NOMO-1 treated with DMSO at 0.1 percent for 48 hours (cell line): ENCODE data around the gene TMEM141.
A peak's percentile ranks its signal among the peaks of the same experiment; 100 is the strongest.
"Not testable (repeated sequence)": the region's sequence is repeated elsewhere in the genome, so short reads cannot be mapped to it uniquely, and the experiment has no call there.

Experiments used
- DNase-seq: peaks from one replicate; lab custom pipeline; 2025; ENCODE audit not compliant: unreplicated experiment; lab: John Stamatoyannopoulos, UW

Gene TMEM141

DNA sequence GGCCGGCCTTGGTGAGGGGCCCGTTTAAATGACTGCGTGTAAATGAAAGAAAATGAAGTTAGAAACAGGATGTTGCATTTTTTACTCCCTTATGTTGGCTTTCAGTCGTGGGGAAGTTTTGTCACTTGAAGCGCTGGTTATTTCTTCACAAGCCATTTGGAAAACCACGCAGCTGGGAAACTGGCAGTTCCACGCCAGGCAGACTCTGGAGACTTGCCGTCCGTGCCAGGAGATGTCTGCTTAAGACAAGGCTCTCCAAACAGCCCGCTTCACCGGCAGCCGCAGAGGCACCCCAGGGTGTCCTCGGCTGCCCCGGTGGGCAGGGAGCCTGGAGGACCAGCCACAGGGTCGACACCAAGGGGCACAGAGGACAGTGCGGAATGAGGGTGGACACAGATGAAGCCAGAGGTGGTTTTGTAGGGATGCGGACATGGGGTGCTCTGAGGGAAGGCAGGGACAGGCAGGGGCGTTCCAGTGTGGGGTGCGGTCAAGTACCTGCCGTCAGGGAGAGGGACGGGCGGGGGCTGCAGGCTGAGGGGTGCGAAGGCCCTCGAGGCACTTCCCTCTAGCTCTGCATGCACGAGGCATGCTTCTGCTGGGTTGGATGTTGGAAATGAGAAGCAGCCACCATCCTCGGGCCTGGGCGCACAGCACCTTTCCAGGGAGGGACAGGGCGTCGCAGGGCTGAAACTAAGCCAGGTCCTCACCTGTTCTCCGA, 40.0 kb downstream of the TMEM141 start:
- DNase-seq, result no peak

DNA sequence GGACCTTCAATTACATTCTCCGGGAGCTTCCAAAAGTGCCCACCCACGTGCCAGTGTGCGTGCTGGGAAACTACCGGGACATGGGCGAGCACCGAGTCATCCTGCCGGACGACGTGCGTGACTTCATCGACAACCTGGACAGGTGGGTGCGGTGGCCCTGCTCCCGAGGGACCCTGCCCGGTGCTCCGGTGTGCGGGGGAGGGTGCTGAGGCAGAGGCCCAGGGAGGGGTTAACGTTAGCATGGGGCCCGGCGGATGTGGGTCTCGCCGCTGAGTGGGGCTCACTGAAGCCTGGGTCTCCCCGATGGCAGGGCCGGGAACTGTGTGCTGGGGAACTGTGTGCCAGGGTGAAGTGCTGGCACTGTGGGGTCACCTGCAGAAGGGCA, 40.6 kb downstream of the TMEM141 start:
- DNase-seq, result no peak

DNA sequence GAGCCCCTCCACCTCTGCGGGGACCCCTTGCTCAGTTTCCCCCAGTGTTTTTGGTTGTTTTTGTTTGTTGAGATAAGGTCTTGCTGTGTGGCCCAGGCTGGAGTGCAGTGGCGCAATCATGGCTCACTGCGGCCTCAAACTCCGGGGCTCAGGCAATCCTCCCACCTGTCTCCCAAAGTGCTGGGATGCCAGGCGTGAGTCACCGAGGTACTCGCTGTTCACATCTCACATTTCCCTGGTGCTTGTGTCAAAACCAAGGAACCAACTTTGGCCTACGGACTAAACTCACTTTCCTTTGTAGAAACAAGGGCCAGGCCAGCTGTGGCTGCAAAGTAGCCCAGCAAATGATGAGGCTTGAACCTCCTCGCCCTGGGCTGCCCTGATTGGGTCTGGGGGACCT, 41.4 kb downstream of the TMEM141 start:
- no peak for DNase-seq

DNA sequence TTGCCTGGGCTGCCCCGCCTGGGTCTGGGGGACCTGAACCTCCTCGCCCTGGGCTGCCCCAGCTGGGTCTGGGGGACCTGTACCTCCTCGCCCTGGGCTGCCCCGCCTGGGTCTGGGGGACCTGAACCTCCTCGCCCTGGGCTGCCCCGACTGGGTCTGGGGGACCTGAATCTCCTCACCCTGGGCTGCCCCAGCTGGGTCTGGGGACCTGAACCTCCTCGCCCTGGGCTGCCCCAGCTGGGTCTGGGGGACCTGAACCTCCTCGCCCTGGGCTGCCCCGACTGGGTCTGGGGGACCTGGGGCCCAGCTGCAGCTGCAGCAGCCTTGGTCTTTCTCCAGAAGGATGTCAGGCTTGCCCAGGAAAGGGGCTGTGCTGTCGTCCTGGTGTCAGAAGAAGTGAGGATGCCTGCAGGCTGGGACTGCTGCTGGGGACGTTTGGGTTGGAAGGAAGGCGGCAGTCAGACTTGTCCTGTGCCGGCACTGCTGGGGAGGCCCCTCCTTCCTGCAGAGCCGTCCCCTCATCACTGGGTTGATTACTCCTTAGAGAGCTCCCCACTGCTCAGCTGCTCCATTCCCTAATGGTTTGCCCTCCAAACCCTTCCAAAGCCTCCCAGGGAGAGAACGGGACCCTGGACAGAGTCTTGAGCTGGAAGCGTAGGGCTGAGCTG, 42.4 kb downstream of the TMEM141 start:
- not testable (repeated sequence) for DNase-seq

DNA sequence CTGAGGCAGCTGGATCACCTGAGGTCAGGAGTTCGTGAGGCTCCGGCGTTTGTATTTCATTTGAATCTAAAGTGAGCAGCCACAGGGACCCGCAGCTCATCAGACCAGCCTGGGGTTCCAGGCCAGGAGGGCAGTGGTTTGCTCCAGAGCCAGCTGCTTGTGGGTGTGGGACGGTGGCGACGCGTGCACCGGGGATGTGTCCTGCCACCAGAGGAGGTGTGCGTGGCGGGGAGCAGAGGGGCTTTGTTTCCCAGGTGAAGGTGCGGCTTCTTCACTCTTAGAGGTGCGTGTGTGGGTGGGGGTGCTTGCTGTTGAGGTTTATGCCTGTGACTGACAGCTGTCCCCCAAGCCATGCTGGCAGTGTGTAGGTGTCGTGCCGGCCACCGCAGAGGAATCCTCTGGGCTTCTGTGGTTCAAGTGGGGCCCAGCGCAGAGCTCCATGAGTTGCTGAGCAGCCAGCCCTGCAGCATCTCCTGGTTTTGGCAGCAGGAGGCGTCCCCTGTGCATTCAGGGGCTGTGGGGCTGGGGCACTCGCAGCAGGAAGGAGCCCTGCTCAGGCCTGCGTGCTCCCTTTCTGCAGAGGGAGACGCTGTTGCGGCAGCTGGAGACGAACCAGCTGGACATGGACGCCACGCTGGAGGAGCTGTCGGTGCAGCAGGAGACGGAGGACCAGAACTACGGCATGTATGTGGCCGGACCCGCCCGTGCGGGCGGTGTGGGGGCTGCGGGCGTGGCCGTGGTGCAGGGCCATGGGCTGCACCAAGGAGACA, 44.2 kb downstream of the TMEM141 start:
- no peak for DNase-seq

DNA sequence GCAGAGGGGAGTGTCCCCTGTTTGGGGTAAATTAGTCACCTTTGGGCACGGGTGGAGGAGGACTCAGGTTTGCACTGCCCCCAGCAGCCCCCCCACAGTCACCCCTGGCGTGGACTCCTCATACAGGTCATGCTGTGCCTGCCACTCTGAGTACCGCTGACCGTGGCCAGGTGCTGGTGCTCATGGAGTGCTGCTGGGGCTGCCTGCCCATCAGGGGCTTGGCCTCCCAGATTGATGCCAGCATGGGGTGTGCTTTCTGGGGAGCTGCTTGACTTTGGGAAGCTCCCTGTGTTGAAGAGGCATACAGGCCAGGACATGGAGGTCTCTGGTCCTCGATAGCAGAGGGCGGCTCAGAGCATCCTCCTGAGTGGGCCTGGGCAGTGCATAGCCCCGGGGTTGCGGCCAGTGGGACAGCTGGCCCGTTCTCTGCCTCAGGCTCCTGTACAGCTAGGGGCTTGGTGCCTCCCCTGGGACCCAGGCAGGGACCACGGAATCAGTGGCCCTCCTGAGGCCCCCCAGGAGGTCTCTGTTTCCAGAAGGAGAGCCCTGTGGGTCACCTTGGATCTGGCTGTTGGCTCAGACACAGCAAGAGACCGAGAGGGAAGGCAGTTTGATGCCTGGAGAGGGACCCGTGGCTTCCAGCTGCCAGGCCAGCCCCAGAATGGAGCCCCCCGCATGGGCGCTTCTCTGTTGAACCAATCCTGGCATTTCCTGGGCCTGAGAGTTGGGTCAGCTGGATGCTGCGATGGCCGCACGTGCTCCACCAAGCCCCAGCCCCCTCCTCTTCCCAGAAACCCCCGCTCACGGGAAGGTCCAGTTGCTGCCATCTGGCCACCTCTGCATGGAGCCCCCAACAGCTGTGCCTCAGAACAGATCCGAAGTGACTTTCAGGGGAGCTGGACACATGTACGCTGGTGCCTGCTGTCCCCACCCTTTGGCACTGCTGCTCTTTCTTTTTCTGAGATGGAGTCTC, 45.1 kb downstream of the TMEM141 start:
- DNase-seq, result no peak

DNA sequence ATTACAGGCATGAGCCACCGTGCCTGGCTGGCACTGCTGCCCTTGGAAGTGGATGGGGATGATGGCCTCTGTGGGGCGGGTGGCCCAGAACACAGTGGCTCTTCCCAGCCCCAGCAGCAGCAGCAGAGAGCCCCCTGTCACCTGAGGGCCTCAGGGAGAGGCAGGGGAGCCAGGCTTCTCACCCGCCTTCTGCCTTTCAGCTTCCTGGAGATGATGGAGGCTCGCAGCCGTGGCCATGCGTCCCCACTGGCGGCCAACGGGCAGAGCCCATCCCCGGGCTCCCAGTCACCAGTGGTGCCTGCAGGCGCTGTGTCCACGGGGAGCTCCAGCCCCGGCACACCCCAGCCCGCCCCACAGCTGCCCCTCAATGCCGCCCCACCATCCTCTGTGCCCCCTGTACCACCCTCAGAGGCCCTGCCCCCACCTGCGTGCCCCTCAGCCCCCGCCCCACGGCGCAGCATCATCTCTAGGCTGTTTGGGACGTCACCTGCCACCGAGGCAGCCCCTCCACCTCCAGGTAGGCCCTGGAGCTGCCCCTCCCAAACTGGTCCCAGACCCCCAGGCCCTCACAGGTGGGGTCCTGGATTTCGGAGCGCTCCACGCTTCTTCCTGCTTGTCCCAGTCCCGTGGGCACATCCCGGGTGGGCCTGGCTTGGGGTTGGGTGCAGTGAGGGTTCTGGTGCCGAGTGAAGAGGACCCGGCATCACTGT, 46.2 kb downstream of the TMEM141 start:
- no peak for DNase-seq

DNA sequence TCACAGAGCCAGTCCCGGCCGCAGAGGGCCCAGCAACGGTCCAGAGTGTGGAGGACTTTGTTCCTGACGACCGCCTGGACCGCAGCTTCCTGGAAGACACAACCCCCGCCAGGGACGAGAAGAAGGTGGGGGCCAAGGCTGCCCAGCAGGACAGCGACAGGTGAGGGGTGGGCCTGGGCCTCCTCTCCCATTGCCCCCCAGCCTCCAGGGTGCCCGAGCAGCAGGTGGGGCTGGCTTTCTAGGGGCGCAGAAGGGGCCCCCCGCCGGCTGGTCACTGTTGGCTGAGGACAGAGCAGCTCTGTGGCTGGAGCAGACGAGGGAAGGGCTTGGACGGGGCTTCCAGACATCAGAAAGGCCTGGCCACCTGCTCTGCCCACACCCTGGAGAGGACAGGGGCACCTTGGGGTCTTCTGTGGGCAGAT, 46.7 kb downstream of the TMEM141 start:
- not testable (repeated sequence) for DNase-seq

DNA sequence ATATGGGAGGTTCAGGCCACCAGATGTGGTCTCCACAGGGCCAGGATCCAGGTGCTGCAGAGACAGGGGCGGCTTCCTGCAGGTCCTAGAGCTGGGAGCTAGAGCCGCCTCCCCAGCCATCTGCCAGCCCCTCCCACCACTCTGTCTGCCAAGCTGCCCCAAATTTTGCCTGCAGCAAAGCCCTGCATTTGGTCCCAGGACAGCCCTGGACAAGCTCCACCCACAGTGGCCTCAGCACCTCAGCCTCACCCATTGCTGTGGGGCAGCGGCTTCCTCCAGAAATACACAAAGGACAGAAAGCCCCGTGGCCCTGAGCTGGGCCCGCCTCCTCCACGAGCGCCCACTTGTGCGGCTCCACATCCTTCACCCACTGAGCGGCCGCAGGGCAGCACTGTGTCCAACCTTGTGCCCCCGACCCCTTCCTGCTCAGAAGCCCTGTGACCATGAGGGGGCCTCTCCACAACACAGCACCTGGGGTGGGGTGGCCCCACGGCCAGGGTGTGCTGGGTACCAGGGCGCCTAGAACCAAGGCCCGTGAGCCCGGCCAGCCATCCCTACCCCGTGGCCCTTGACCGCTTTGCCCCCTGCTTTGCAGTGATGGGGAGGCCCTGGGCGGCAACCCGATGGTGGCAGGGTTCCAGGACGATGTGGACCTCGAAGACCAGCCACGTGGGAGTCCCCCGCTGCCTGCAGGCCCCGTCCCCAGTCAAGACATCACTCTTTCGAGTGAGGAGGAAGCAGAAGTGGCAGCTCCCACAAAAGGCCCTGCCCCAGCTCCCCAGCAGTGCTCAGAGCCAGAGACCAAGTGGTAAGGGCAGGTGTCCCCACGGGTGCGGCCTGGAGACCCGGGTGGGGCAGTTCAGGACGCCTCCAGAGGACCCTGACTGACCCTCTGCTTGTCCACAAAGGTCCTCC, 47.4 kb downstream of the TMEM141 start:
- DNase-seq, result no peak

DNA sequence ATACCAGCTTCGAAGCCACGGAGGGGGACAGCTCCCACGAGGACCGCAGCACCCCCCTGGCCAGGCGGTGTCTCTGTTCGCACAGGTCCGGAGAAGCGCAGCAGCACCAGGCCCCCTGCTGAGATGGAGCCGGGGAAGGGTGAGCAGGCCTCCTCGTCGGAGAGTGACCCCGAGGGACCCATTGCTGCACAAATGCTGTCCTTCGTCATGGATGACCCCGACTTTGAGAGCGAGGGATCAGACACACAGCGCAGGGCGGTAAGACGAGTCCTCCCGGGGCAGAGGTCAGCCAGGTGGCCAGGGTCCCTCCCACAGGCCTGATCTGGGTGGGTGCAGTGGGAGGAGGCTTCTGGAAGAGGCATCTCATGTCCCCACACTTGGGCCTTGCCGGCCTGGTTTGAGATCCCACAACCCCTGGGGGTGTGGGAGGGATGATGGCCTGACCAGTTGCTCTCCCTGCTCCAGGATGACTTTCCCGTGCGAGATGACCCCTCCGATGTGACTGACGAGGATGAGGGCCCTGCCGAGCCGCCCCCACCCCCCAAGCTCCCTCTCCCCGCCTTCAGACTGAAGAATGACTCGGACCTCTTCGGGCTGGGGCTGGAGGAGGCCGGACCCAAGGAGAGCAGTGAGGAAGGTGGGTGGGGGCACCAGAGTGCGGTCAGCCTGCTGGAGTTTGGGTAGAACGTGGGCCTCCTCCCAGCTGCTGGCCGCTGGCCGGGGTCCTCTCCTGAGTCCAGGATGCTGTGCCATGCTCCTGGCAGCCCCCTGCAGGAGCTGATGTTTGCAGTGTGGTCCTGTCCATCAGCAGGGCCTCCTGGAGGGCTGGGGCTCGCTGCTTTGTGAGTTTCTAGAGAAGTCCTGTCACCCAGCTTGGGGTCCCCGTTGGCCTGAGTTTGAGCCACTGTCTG, 48.3 kb downstream of the TMEM141 start:
- DNase-seq, result no peak

DNA sequence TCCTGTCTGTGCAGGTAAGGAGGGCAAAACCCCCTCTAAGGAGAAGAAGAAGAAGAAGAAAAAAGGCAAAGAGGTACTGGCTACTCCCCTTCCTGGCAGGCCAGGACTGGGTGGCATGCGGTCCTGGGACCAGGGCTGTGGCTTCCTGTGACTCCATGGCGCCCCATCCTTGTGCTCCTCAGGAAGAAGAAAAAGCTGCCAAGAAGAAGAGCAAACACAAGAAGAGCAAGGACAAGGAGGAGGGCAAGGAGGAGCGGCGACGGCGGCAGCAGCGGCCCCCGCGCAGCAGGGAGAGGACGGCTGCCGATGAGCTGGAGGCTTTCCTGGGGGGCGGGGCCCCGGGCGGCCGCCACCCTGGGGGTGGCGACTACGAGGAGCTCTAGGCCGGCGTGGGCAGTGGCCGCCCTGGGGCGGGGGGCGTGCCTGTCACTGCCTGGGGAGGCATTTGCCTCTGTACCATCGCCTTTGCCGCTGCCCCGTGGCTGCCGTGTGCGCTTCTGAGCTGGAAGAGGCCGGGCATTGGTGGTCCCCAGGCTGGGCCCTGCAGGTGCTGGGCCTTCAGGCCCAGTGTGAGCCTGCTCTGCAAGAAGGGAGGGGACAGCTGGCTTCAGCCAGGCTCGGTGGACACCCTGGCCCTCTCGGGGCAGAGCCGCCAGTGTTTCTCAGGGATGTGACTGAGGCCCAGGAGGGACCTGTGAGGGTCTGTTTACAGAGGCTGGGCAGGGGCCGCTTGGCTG, 49.2 kb downstream of the TMEM141 start:
- DNase-seq, result no peak

DNA sequence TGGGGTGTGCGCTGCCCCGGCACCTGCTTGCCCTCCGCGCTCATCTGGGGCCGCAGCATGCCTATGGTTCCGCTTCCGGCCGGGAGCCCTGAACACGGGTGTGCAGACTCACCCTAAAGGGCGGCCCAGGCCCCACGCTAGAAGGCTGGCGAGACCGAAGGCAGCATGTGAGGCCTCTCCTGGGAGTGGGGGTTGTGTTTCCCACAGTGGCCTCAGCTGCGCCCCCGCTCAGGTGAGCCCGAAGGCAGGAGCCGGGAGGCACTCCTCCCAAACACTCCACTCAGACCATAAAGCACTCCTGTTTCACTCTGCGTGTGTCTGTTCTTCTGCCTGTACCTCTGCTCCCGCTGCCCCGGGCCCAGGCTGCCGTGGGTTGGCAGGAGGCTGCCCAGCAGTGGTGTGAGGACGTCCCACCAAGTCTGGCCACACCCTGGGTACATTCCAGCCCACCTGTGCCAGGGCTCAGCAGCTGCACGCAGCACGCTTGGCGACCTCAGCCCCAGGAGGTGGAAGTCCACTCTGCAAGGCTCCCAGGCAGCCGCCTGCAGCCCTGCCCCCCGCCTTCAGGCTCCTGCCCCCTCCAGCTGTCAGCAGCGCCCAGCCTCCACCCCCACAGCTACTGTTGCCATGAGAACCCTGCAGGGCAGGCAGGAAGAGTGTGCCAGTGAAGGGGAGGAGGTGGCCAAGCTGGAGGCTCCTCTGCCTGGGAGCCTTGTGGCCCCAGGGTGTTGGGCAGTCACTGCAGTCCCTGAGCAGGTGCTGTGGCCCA, 49.9 kb downstream of the TMEM141 start:
- DNase-seq, result no peak

DNA sequence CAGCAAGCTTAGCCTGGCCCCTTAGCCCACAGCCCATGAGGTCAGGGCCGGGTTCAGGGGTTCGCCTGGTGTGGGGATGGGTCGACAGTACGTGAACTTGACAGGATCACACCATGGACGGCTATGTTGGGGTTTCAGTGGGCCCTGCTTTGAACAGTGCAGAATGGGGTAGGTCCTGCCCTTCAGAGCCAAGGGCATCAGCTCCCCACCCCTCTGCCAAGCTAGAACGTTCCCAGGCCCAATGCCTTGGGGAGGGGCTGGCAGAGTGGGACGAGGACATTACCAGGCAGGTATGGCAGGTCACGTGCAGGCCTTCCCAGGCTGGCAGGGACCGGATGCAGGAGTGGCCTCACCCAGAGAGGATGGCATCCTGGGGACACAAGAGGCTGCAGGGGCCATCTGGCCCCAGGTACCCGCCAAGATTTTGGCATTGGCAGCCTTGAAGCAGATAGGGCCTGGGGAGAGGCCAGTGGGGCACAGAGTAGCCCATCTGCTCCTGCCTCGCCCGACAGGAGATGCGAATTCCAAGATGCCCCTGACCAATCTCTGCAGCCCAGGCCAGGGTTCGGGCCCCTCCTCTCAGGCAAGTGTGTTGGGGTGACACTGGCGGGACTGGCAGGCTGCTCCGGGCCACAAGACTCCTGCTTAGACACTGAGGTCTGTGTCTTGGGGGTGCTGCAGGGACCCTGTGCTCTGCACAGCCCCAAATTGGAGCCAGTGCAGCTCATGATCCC, 50.7 kb downstream of the TMEM141 start:
- DNase-seq, result not testable (repeated sequence)

DNA sequence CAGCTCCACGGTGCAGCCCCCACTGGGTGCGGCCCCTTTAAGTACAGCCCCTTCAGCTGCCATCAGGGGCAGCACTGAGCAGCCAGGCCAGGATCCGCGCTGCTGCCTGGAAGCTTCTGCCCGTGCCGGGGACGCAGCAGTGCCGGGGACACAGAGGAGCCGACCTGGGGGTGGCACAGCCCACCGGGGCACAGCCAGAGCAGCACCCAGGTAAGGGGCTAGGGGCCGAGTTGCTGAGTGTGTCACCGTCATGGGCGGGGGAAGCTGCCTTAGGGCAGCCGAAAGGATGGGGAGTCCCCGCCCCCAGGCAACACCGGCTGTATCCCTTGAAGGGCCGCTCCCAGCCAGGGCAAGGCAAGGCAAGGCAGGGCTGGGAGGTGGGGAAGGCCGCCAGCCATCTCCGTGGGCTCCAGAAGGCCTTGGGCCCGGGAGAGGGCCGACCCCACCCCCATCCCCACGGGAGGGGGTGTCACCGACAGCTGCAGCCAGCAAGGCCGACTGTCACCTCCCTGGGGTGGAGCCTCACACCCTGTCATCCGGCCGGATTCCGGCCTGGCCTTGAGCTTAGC, 51.3 kb downstream of the TMEM141 start, which contains the start of gene AJM1:
Gene AJM1 (plus strand): TSS at position 99 of the 569 bp plus-strand sequence. CDS start 1,937 bp downstream, outside the sequence.
- peak; percentile 69 for DNase-seq
